Femur (tissue), 1 donor: Measurements from ENCODE around the gene RBM23.

Experiments used
- DNase-seq: peaks from one replicate; pipeline ENCODE4 v3.0.0-alpha.2; 2017

The RBM23 gene

DNA sequence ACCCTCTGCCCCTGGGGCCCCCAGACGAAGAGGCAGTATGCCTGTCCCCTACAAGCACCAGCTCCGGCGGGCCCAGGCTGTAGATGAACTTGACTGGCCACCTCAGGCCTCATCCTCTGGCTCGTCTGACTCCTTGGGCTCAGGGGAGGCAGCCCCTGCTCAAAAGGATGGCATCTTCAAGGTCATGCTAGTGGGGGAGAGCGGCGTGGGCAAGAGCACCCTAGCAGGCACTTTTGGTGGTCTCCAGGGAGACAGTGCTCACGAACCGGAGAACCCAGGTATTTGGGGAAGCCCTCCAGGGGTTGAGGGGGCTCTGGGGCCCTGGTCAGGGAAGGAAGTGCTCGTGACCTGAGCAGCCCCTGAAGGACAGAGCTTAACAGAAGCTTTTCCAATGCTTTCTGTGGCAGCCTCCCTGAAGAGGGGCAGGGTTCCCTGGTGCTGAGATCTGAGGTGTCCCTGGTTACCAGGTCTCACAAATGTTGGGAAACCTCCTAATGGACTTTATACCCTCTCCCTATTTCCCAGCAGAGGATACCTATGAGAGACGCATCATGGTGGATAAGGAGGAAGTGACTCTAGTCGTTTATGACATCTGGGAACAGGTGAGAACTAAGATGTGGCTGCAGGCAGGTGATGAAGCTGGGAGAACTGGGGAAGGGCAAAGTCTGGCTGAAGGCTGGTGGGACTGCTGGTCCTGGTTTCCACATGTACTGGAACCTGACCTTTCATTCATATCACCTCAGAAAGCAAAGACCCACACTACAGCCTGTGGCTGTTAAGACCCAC, 34.0 kb downstream of the RBM23 start:
- no peak for DNase-seq

DNA sequence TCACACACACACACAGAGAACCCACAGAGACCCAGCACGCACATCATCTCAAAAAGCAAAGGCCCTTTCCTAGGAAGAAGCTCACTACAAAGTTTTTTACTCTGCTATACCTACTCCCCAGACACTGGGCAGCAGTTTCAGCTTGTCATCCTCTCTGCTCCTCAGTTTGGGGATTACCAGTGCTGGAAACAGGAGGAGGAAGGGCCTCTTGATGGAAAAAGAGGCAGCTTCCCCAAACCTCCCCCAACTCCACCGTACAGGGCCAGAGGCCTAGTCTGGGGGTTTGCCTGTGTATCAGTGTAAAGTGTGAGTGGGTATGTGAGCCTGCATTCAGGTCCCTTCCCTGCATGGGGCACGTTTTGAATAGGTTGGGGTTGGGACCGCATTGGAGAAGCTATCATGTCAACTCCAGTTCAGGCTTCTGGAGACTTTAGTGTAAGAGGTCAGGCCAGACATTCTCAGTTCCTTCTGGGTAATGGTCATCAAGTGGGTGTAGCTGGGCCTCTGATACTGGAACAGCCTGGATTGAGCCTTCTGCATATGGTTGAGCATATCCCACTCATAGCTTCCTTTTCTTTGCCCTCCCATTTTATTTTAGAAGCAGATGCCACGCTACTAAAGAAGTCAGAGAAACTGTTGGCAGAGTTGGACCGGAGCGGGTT, 34.7 kb downstream of the RBM23 start:
- DNase-seq, result no peak

DNA sequence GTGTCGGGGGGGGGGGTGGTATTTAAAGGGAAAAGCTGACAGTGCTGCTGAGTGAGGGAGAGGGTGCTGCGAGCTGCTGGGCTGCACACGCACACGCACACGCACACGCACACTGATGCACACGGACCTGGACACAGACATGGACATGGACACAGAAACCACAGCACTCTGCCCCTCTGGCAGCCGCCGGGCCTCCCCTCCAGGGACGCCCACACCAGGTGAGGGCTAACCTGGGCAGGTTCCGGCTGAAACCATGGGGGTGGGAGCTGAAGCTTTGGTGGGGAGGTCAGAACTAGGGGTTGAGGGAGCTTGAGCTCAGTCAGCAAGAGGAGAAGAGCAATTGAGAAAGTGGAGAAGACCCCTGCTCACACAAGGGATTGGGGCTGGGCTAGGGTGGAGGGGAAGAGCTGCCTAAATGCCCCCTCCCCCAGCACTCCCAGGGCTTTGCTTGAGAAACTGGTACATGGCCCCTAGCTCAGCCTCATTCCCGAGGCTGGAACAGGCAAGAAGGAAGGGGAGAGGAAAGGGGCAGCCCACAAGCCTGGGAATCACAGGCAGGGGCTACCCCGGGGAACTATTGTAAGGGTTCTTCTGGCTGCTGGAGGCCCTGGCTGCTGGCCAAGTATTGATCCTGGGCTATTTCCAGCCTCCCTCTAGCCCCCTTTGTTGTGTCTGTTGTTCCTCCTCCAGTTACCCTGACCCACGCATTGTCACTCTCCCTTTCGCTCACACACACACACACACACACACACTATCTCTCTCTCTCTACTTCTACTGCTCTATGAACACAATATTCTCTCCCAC, 35.6 kb downstream of the RBM23 start, which contains the start of gene REM2:
REM2 (plus strand) TSS at position 50 of the 804 bp plus-strand sequence; CDS start at position 116, 66 bp downstream.
- DNase-seq, result no peak

DNA sequence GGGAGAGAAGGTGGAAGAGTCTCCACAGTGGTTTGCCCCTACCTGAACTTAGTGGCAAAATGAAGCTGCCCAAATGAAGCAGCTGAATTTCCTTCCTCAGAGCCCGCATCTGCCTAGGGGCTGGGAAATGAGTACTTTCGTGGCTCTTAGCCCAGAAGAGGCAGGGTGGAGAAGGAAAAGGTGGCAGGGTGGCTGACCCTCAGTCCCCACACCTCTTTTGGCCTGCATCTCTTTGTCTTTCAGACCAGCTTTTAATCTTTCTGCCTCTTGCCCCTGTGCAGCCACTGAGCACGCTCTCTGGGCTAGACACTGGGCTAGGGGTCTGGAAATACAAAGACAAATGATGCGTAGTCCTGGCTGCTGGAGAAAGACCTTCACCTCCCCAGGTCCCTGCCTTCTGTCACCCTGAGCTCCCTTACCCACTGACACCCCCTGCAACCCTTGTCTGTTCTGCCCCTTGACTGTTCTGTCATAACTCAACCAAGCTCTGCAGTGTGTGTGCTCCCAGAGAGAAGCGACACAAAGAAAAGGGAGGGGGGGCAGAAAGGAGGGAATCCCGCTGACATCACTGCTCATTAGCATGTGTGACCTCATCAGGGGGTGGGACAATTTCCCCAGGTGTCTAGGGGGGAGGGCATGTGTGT, 36.3 kb downstream of the RBM23 start:
- no peak for DNase-seq

DNA sequence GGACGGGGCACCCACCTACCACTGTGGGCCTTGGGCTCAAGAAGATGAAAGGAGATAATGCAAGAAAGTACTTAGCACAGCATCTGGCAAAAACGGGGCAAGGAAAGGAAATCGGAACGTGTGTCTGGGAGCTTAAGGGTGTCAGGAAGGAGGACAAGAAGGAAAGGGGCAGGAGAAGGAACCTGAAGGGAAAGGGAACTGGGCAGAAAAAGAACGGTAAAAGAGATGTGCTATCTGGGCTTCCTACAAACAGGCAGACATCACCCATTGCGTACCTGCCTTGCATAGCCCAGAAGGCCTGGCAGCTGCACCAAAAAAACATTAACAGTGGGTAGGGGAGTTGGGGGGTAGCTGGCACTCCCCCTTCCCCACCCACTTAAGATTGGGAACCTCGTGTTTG, 36.9 kb downstream of the RBM23 start:
- no peak for DNase-seq

DNA sequence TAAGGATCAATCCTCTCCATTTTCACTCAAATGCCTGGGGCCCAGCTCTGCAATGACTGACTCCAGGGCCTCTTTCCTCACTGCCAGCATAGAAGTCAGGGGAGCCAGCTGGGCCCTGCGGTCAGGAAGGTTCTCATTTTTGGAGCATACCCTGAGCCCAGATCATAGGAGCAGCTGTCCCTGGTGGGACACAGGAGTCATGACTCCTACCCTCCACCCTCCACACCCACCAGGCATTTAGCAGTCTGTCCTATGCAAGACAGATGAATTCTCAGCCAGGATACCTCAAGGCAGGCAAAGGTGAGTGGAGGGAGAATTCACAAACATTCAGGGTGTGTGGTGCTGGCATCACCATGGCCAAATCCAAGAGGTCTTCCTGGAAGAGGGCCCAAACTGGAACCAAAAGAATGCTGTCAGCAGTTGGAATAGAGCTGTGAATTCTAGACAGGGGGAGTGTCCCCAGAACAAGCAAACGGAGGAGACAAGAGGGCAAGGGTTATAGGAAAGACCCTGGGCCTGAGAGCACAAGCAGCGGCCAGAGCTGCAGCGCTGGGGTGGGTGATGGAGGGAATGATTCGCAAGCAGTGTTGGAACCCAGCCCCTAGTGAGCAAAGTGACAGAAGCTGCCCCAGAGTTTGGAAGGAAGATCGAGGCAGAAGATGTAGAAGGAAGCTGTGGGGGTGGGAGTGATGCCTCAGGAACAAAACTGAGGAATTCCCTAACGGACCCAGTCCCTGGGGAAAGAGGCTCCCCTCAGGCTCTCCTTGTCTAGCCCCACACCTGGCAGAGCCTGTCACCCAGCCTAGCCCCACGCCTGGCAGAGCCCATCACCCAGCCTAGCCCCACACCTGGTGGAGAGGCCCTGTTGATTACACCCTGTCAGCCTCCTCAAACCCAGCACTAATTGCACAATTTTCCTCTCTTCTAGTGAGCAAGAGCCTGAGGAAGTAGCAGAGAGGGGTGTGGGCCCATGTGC, 40.4 kb downstream of the RBM23 start:
- no peak for DNase-seq

DNA sequence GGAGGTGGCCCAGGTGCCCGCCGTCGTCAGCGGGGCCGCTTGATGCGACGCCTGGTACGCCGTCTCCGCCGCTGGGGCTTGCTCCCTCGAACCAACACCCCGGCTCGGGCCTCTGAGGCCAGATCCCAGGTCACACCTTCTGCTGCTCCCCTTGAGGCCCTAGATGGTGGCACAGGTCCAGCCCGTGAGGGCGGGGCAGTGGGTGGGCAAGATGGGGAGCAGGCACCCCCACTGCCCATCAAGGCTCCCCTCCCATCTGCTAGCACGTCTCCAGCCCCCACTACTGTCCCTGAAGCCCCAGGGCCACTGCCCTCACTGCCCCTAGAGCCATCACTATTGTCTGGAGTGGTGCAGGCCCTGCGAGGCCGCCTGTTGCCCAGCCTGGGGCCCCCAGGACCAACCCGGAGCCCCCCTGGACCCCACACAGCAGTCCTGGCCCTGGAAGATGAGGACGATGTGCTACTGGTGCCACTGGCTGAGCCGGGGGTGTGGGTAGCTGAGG, 41.9 kb downstream of the RBM23 start:
- no peak for DNase-seq

DNA sequence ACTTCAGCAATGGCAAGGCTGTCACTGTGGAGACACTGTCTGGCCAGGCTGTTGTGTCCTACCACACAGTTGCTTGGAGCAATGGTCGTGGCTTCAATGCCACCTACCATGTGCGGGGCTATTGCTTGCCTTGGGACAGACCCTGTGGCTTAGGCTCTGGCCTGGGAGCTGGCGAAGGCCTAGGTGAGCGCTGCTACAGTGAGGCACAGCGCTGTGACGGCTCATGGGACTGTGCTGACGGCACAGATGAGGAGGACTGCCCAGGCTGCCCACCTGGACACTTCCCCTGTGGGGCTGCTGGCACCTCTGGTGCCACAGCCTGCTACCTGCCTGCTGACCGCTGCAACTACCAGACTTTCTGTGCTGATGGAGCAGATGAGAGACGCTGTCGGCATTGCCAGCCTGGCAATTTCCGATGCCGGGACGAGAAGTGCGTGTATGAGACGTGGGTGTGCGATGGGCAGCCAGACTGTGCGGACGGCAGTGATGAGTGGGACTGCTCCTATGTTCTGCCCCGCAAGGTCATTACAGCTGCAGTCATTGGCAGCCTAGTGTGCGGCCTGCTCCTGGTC, 43.1 kb downstream of the RBM23 start:
- DNase-seq, result no peak

DNA sequence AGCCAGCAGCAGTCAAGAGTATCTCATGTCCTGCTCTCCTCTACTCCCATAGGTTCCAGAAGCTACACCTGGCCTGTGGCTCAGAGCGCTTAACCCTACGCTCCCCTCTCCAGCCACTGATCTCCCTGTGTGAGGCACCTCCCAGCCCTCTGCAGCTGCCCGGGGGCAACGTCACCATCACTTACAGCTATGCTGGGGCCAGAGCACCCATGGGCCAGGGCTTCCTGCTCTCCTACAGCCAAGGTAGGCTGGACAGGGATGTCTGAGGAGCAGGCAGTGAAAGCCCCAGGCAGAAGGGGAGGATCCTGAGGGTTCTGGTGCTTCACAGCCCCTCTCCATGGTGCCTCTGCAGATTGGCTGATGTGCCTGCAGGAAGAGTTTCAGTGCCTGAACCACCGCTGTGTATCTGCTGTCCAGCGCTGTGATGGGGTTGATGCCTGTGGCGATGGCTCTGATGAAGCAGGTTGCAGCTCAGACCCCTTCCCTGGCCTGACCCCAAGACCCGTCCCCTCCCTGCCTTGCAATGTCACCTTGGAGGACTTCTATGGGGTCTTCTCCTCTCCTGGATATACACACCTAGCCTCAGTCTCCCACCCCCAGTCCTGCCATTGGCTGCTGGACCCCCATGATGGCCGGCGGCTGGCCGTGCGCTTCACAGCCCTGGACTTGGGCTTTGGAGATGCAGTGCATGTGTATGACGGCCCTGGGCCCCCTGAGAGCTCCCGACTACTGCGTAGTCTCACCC, 43.8 kb downstream of the RBM23 start:
- no peak for DNase-seq

DNA sequence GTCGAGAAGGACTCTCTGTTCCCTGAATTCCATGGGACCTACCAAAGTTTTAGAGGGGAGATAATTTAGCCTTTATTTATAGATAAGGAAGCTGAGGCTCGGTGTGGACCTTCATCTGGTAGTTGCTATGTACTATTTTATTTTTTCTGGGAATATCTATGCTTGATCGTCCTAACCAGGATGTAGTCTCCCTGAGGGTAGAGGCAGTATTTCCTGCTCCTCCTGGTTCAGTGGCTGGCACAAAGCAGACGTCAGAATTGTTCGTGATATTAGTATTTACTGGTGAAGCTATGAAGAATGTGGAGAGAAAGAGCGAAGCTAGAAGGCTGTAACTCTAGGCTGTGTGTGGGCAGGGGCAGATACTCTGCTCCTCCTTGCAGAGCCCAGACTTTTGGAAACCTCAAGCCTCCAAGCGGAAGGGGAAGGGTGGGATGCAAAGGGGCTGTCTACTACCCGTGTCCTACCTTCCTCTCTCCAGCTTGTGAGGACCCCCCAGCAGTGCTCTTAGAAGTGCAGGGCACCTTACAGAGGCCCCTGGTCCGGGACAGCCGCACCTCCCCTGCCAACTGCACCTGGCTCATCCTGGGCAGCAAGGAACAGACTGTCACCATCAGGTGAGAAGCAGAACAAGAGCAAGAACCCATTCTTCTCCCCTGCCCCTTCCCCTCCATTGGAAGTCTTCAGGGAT, 46.0 kb downstream of the RBM23 start:
- DNase-seq, result no peak

DNA sequence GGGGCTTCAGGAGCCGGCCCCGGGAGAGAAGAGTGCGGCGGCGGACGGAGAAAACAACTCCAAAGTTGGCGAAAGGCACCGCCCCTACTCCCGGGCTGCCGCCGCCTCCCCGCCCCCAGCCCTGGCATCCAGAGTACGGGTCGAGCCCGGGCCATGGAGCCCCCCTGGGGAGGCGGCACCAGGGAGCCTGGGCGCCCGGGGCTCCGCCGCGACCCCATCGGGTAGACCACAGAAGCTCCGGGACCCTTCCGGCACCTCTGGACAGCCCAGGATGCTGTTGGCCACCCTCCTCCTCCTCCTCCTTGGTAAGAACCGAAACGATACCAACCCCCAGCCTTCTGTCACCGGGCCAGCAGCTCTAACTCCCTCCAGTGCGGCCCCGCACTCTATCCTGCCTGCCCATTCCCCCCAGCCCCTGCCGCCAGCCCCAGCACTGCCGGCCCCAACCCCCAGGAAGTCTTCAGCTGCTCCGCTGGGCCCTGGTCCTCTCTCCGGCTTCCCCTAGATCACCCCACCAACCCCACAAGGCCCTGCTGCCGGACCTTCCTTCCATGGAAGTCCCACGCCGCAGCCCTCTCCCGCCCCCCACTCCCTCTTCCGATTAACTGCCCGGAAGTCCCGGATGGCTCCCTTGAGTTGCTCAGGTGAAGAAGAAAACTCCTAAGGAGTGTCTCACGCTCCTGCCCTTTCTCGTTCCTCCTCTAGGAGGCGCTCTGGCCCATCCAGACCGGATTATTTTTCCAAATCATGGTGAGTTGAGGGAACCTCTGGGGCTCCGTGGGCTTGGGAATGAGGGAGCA, 46.7 kb downstream of the RBM23 start:
- DNase-seq, result peak; percentile 88

DNA sequence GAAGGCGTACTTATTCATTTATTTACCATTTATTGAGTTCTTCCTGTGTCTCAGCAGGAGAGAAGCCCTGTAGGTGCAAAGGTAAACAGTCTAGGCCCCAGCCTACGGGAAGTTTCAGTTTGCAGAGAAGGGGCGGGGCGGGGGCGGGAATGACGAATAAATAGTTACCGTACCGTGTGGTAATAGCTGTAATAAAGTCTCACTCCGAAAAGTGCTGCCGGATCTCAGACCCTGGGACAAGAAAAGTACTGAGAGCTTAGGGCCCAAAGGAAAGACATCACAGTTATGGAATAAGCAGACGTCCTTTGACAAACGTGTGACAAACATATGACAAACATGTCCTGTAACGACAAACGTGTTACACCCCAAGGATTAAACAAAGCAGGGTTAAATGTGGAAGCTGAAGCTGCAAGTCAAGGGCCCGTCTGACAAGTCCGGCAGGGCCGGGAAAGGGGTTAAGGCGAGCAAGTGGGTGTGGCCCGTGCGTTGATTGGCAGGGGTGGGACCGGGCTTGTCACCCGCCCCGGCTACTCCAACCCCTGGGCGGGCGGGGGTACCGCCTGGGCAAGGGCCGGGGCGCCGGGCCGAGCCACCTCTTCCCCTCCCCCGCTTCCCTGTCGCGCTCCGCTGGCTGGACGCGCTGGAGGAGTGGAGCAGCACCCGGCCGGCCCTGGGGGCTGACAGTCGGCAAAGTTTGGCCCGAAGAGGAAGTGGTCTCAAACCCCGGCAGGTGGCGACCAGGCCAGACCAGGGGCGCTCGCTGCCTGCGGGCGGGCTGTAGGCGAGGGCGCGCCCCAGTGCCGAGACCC, 47.5 kb downstream of the RBM23 start, which contains the start of gene LRP10:
LRP10 (plus strand) TSS at position 517 of the 809 bp plus-strand sequence. CDS start 564 bp downstream, outside the sequence.
- DNase-seq, result peak; percentile 96

DNA sequence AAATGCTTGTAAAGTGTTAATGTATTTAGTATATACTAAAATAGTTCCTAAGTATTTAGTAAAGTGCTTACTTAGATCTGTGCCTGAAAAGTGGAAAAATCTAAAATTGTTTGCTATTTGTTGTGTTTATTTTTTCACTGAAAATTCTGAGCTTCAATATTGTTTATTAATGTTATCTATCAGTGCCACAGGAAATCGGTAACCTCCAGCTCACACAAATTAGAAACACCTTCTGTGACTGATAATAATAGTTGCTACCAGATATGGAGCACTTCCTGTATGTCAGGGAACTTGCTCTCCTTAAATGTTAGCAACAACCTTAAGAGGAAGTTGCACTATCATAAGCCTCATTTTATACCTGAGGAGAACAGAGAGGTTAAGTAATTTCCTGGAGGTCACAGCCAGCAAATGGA, 48.1 kb downstream of the RBM23 start:
- no peak for DNase-seq

DNA sequence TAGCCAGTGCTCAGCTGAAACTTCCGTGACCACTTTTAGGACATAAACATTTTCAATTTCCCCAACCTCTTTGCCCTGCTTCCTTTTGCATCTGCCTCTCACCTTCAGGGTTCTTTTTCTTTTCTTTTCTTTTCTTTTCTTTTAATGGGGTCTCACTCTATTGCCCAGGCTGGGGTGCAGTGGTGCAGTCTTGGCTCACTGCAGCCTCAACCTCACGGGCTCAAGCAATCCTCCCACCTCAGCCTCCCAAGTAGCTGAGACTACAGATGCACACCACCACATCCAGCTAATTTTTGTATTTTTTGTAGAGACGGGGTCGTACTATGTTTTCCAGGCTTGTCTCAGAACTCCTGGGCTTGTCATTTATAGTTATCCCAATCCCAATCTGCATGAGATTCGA, 52.1 kb downstream of the RBM23 start:
- DNase-seq, result no peak

DNA sequence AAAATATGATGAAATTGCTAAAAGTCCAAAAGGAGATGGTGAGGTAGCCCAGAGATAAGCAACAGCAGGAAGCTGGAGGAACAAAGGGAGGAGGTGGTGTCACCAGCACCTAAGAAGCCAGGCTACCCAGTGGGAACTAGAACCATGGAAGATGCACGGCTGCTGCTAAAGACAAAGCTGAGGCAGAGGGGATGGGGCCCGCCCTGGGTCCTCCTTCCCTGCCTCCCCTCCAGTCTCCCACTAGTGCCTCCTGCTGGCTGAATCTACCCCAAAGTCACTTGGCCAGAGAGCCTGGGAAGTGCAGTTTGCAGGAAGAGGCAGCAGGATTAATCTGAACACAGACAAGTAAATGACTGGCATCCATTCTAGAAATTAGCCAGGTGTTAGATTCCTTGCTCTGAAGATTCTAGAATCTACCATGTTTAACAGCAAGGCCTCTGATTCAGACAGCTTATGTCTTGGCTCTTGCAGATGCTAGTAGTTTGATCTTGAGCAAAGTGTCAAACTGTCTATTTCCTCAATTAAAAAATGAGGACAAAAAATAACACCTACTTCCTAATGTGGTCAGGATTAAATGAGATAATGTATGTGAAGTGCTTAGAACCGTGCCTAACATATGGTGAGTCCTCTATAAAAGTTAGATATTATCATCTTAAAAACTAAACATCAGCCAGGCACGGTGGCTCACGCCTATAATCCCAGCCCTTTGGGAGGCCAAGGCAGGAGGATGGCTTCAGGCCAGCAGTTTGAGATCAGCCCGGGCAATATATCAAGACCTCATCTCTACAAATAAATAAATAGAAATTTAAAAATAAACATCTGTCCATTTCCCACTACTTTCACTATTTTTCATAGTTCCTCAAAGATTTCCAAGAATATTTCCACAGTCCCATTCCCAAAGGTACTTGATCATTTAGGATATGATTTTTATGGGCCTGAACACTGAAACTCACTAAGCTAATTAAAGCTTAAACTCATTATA, 53.2 kb downstream of the RBM23 start:
- DNase-seq, result no peak

DNA sequence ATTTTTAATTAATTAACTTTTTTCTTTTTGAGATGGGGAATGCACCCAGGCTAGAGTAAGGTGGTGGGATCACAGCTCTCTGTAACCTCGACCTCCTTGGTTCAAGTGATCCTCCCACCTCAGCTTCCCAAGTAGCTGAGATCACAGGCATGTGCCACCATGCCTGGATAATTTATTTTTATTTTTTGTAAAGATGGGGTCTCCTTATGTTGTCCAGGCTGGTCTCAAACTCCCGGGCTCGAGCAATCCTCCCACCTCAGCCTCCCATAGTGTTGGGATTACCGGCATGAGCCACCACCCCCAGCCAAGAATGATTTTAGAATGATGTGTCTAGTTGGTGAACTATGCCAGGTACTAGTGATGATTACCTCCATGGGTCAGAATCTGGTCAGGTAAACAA, 54.0 kb downstream of the RBM23 start:
- DNase-seq, result no peak

DNA sequence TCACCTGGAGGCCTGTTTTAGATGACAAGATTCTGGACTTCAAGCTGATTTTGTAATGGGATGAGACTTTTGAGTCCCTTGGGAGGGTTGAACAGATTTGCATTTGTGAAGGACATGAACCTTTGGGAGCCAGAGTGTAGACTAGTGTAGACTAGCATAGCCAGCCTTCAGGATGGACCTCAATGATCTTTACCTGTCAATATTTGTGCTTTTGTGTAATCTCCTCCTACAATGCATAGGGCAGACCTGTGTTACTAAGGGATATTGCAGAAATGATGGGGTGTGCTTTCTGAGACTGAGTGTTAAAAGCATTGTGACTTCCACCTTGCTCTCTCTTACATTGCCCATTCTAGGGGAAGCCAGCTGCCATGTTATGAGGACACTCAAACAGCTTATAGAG, 57.3 kb downstream of the RBM23 start:
- DNase-seq, result no peak
